ENCODE data around the gene SIMC1. TPM values are rescaled to one million over a fixed set of nuclear protein-coding genes. Genes with fewer than 3 reads are reported as not detected.
"Not testable (repeated sequence)": the region's sequence is repeated elsewhere in the genome, so short reads cannot be mapped to it uniquely, and the experiment has no call there.

SIMC1 gene
- total RNA-seq, 2 experiments from 2014 or later = 28.4 to 30.3 TPM

DNA sequence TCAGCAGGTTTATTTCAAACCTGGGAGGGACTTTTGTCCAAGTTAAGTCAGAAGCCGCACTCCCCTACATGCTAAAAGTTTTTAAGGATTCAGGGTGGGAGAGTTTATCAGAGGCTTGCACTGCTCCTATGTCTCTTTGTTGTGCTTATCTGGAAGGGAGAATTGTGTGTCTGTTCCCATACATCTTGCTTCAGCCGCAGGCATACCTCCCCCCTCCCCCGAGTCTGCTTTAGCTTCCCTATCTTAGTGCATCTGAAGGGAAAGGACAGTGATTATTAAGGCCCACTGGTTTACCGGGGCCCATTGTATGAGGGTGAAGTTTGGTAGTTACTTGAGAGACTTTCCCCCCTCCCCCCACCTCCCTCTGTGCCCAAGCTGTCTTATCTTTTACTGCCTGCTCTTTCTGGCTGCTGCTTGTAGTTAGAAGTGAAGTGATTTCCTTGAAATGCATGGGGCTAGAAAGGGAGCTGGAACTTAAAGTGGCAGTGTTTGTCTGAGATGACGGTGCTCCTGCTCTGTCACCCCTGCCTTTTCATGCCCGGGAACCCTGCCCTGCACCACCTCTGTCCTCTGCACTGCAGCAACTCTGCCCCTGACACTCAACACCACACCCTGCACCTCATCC lies 40.9 kb upstream of the SIMC1 start:
- H3K27ac Mint-ChIP-seq; CTCF ChIA-PET; H3K36me3 Mint-ChIP-seq (ENCODE audit: low read depth); H3K9me3 Mint-ChIP-seq; DNase-seq; H3K4me3 Mint-ChIP-seq; intact Hi-C loops (cut with micrococcal nuclease): not testable (repeated sequence)
- Mint-ChIP-seq H3K27me3 (ENCODE audit: low read depth) (peaks cover 14% of the 10 kb centered on the region), H3K4me1 (ENCODE audit: low read depth) (peaks cover 13% of the 10 kb centered on the region)

DNA sequence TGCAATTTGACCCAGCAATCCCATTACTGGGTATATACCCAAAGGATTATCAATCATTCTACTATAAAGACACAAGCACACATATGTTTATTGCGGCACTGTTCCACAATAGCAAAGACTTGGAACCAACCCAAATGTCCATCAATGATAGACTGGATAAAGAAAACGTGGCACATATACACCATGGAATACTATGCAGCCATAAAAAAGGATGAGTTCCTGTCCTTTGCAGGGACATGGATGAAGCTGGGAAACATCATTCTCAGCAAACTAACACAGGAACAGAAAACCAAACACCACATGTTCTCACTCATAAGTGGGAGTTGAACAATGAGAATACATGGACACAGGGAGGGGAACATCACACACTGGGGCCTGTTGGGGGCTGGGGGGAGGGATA lies 39.9 kb upstream of the SIMC1 start:
- H3K36me3 Mint-ChIP-seq (ENCODE audit: low read depth); DNase-seq; CTCF ChIA-PET; H3K9me3 Mint-ChIP-seq; H3K4me3 Mint-ChIP-seq; intact Hi-C loops (cut with micrococcal nuclease); H3K27ac Mint-ChIP-seq: not testable (repeated sequence)
- peaks cover 13% of the 10 kb centered on the region for H3K4me1 Mint-ChIP-seq (ENCODE audit: low read depth)
- peaks cover 13% of the 10 kb centered on the region for H3K27me3 Mint-ChIP-seq (ENCODE audit: low read depth)

DNA sequence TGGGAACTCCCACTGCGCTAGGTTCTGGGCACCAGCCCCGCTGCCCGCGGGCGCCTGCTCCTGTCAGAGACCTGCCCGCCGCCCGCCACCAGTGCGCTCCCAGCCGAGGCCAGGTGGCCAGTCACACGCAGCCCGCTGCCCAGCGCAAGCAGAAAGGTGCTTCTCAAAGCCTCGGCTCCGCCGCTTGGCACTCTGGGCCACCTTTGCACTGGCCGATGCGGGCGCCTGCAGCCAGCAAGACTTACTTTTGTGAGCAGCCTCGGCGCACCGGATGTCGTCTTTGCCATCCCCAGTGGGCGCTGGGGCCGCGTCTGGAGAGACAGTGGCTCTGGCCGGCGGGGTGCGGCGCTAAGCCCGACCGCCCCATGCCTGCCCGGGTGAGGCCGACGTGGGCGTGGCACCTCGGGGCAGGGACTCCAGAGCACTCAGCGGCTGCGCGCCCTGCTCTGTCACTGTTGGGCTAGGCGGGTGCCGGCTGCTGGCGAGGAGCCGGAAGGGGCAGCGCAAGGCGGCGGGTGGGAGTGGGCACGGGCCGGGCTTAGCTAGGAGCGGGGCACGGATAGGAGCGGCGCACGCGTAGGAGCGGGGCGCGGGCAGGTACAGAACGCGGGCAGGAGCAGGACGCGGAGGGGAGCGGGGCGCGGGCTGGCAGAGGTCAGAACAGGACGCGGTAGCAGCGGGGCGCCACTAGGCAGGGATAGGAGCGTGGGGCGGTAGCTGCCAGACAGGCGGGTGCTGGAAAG lies 39.1 kb upstream of the SIMC1 start:
- Mint-ChIP-seq H3K4me1 (ENCODE audit: low read depth) (peaks cover 13% of the 10 kb centered on the region), H3K27me3 (ENCODE audit: low read depth) (peaks cover 12% of the 10 kb centered on the region), H3K4me3 (peak overlapping the region; percentile 73)
- intact Hi-C loops (cut with micrococcal nuclease); H3K27ac Mint-ChIP-seq; H3K9me3 Mint-ChIP-seq; H3K36me3 Mint-ChIP-seq (ENCODE audit: low read depth); CTCF ChIA-PET: not testable (repeated sequence)
- DNase-seq = peak; percentile 26

DNA sequence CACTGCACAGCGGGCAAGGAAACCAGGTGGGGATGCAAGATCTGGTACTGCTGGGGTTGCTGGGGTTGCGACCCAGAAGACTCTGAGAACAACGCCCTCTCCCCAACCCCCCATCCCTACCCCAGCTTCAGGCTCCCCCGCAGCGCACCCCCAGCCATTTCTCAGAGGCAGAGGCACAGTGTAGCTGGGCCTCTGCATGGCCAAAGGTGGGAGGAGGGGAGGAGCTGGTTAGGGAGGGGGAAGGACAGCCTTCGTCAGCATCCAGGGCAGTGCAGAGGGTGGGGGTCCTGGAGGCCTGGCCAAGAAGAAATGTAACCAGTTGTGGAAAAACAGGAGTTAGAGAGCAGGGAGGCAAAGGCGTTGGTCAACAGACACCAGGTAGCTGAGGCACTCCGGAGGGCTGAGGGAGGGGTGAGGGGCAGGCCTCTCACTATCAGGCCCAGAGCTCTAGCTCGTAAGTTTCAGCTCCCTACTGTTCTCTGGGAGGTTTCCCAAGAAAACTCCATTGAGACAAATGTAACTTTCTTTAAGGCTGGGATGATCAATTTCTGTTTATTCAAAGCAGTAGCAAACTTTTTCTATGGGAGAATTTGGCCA lies 38.3 kb upstream of the SIMC1 start:
- H3K36me3 Mint-ChIP-seq (ENCODE audit: low read depth); H3K9me3 Mint-ChIP-seq; DNase-seq; H3K27ac Mint-ChIP-seq; intact Hi-C loops (cut with micrococcal nuclease); CTCF ChIA-PET: not testable (repeated sequence)
- Mint-ChIP-seq H3K27me3 (ENCODE audit: low read depth) (peaks cover 12% of the 10 kb centered on the region), H3K4me3 (peak overlapping the region; percentile 73), H3K4me1 (ENCODE audit: low read depth) (peaks cover 13% of the 10 kb centered on the region)

DNA sequence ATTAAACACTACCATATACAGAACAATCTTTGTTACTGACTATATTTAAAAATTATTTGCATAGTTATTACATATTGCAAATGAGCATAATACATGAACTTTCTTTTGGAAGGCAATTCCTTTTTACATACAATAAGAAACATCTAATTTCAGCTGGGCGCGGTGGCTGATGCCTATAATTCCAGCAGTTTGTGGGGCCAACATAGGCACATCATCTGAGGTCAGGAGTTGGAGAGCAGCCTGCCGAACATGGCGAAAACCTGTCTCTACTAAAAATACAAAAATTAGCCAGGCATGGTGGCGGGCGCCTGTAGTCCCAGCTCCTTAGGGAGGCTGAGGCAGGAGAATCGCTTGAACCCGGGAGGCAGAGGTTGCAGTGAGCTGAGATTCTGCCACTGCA lies 36.4 kb upstream of the SIMC1 start:
- no peak overlapping the region for H3K4me3 Mint-ChIP-seq
- intact Hi-C loops (cut with micrococcal nuclease) = no loop called here
- H3K27ac Mint-ChIP-seq = no peak overlapping the region
- peaks cover 12% of the 10 kb centered on the region for H3K27me3 Mint-ChIP-seq (ENCODE audit: low read depth)
- no peaks in the 10 kb centered on the region for H3K36me3 Mint-ChIP-seq (ENCODE audit: low read depth)
- CTCF ChIA-PET = no interaction called here
- peaks cover 9% of the 10 kb centered on the region for H3K4me1 Mint-ChIP-seq (ENCODE audit: low read depth)
- no peaks in the 10 kb centered on the region for H3K9me3 Mint-ChIP-seq
- DNase-seq = no peak

DNA sequence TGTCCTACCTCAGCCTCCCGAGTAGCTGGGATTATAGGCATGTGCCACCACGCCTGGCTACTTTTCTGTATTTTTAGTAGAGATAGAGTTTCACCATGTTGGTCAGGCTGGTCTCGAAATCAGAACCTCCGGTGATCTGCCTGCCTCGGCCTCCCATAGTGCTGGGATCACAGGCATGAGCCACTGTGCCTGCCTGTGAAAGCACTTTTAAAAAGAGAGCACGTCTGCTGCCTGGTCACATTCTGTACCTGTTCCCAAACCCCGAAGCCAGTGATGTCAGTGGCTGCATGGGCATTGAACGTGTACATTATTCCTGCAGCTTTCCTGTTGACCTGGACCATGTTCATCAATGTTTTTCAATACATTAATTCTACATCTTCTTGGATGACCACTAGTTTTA lies 35.1 kb upstream of the SIMC1 start:
- Mint-ChIP-seq H3K9me3 (no peaks in the 10 kb centered on the region), H3K27ac (no peak overlapping the region), H3K4me3 (no peak overlapping the region), H3K36me3 (ENCODE audit: low read depth) (no peaks in the 10 kb centered on the region), H3K27me3 (ENCODE audit: low read depth) (peaks cover 8% of the 10 kb centered on the region), H3K4me1 (ENCODE audit: low read depth) (peaks cover 3% of the 10 kb centered on the region)
- DNase-seq = no peak
- intact Hi-C loops (cut with micrococcal nuclease) = no loop called here
- CTCF ChIA-PET = no interaction called here

DNA sequence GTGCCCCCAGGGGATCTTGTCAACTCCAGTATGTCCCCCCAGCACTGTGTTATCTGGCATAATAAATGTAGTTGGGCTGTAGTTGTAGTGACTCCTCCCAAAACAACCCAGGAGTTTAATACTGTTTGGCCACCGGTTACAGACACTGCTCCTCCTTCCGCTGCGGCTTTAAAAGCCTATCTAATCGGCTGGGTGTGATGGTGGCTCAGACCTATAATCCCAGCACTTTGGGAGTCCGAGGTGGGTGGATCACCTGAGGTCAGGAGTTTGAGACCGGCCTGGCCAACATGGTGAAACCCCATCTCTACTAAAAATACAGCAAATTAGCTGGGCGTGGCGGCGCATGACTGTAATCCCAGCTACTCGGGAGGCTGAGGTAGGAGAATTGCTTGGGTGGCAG lies 34.7 kb upstream of the SIMC1 start:
- H3K27ac Mint-ChIP-seq; intact Hi-C loops (cut with micrococcal nuclease); DNase-seq; H3K36me3 Mint-ChIP-seq (ENCODE audit: low read depth); CTCF ChIA-PET; H3K27me3 Mint-ChIP-seq (ENCODE audit: low read depth); H3K4me1 Mint-ChIP-seq (ENCODE audit: low read depth); H3K9me3 Mint-ChIP-seq; H3K4me3 Mint-ChIP-seq: not testable (repeated sequence)

DNA sequence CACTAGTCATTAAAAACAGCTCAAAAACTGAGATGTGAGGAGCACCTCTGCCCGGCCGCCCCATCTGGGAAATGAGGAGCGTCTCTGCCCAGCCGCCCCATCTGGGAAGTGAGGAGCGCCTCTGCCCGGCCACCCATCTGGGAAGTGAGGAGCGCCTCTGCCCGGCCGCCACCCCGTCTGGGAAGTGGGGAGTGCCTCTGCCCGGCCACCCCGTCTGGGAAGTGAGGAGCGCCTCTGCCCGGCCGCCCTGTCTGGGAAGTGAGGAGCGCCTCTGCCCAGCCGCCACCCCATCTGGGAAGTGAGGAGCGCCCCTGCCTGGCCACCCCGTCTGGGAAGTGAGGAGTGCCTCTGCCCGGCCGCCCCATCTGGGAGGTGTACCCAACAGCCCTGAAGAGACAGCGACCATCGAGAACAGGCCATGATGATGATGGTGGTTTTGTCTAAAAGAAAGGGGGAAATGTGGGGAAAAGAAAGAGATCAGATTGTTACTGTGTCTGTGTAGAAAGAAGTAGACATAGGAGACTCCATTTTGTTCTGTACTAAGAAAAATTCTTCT lies 23.7 kb upstream of the SIMC1 start:
- H3K27me3 Mint-ChIP-seq (ENCODE audit: low read depth); H3K4me3 Mint-ChIP-seq; H3K4me1 Mint-ChIP-seq (ENCODE audit: low read depth); H3K36me3 Mint-ChIP-seq (ENCODE audit: low read depth); DNase-seq; H3K9me3 Mint-ChIP-seq; intact Hi-C loops (cut with micrococcal nuclease); H3K27ac Mint-ChIP-seq: not testable (repeated sequence)
- CTCF ChIA-PET = interaction anchor here (0.6 kb wide), 1 partner anchor 1487 kb away, joined by 4 read pairs; no protein-coding TSS in a partner anchor

DNA sequence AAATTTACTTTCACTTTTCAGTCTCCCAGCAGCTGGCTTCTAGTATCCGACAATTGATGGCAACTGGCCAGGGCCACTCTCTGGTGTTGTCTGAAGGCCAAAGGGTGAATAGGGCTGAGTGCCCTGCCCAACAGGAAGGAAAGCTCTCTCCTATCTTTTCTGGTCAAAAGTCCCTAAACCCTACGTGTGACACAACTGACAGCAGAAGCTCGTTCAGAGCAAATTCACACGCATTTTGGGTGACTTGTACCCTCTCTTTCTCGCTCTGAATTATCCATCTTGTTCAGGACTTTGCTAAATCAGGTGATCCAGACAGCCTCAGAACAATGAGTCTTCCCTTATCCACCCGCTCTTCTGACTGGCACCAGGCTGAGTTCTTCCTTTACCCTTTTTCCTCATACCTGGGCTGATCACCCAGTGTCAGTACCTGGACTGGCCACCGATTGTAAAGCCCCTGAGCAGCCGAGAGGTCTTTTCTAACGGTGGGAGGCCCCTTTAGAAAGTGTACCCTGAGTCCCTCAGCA lies 21.8 kb upstream of the SIMC1 start:
- H3K27ac Mint-ChIP-seq; H3K9me3 Mint-ChIP-seq; H3K36me3 Mint-ChIP-seq (ENCODE audit: low read depth); intact Hi-C loops (cut with micrococcal nuclease); DNase-seq; H3K27me3 Mint-ChIP-seq (ENCODE audit: low read depth); CTCF ChIA-PET; H3K4me1 Mint-ChIP-seq (ENCODE audit: low read depth): not testable (repeated sequence)
- H3K4me3 Mint-ChIP-seq = peak overlapping the region; percentile 5

DNA sequence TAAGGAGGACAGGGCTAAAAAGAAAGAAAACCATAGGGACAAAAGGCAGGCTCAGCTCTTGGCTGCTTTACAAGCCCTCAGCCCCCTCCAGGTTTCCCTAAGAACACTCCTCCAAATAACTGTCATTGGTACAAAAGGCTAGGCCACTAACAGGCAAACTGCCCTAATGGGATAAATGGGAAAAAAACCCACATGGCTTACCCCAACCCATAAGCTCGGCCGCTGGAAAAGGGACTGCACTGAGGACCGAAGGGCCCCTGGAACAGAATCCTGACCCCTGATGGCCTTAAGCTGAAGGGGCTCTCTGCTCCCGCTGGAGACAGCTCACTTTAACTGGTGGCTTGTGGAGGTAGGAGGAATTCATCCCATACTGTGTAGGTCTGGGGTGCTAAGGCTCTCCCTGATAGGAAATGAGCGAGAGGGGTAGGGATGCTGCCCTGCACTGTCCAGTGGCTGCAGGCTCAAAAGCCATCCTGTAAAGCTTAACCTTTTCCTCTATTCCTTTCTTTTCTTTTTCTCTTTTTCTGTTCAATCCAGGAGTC lies 21.0 kb upstream of the SIMC1 start:
- intact Hi-C loops (cut with micrococcal nuclease); DNase-seq; H3K27me3 Mint-ChIP-seq (ENCODE audit: low read depth); CTCF ChIA-PET; H3K36me3 Mint-ChIP-seq (ENCODE audit: low read depth); H3K27ac Mint-ChIP-seq; H3K9me3 Mint-ChIP-seq; H3K4me1 Mint-ChIP-seq (ENCODE audit: low read depth); H3K4me3 Mint-ChIP-seq: not testable (repeated sequence)

DNA sequence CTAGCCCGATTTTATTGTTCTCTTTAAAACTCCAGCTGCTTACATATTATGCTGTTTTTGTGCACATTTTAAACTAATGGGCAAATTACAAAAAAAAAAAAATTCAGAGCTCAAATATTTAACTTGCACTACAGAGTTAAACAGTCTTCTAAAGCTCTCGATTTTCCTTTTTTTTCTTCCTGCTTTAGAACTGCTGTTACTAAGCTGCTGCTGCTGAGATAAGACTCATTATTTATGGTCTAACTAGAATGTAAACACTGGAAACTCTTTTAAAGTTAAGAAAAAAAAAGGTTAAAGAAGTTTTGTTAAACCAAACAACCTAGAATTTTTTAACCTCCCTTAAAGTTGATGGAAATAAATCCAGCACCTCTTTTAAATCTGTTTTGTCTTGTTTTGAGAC lies 20.5 kb upstream of the SIMC1 start:
- H3K4me1 Mint-ChIP-seq (ENCODE audit: low read depth); DNase-seq; H3K36me3 Mint-ChIP-seq (ENCODE audit: low read depth); H3K27me3 Mint-ChIP-seq (ENCODE audit: low read depth); H3K27ac Mint-ChIP-seq; intact Hi-C loops (cut with micrococcal nuclease); H3K4me3 Mint-ChIP-seq; H3K9me3 Mint-ChIP-seq; CTCF ChIA-PET: not testable (repeated sequence)

DNA sequence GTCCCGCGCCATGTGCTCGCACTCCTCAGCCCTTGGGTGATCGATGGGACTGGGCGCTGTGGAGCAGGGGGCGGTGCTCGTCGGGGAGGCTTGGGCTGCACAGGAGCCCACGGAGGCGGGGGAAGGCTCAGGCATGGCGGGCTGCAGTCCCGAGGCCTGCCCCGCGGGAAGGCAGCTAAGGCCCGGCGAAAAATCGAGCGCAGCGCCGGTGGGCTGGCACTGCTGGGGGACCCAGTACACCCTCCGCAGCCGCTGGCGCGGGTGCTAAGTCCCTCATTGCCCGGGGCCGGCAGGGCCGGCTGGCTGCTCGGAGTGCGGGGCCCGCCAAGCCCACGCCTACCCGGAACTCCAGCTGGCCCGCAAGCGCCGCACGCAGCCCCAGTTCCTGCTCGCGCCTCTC lies 16.2 kb upstream of the SIMC1 start:
- H3K27me3 Mint-ChIP-seq (ENCODE audit: low read depth); H3K9me3 Mint-ChIP-seq; DNase-seq; H3K36me3 Mint-ChIP-seq (ENCODE audit: low read depth); H3K4me1 Mint-ChIP-seq (ENCODE audit: low read depth); H3K27ac Mint-ChIP-seq; intact Hi-C loops (cut with micrococcal nuclease); H3K4me3 Mint-ChIP-seq; CTCF ChIA-PET: not testable (repeated sequence)

Measured in activated naive CD4-positive, alpha-beta T cell treated with anti-CD3 and anti-CD28 coated beads for 36 hours (primary cell).